GM21576 (cell line): ENCODE data around the gene NCKAP5.

ENCODE experiments used
- ATAC-seq: cut with Tn5 transposase; IDR thresholded peaks from one replicate; pipeline ENCODE4 v1.9.1; 2021; ENCODE audit warnings: mild to moderate bottlenecking, moderate library complexity; ENCODE audit not compliant: unreplicated experiment

Gene NCKAP5

DNA sequence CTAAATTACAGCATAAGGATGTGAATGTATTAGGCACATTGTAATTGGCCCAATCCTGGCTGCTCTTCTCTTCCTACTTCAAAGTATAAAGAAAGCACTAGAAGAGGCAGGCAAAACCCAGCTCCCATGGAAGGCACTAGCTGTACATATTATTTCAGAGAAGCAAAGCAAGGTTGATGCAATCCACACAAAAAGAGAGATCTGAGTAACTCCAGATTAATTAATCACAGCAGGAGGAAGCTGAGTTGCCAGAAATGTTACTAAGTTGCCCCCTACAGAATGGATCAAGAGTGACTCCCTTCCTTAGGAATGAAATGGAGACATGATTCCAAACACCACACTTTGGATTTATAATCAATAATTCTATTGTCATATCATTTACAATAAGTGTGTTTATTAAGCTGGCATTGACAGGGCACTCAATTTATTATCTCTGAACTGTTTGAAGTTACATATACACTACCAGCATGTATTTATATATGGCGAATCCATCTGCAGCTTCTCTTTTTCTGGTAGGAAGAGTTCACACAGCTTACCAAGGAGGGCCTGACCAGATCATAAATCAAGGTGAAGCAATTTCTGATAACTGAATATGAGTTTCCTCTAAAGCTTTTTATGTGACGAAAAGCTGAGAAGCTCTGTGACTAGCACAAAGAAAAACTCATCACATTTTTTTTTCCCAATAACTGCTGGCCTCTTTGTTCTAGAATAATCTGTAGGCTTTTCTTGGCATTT lies 505.2 kb downstream of the NCKAP5 start:
- ATAC-seq = no peak

DNA sequence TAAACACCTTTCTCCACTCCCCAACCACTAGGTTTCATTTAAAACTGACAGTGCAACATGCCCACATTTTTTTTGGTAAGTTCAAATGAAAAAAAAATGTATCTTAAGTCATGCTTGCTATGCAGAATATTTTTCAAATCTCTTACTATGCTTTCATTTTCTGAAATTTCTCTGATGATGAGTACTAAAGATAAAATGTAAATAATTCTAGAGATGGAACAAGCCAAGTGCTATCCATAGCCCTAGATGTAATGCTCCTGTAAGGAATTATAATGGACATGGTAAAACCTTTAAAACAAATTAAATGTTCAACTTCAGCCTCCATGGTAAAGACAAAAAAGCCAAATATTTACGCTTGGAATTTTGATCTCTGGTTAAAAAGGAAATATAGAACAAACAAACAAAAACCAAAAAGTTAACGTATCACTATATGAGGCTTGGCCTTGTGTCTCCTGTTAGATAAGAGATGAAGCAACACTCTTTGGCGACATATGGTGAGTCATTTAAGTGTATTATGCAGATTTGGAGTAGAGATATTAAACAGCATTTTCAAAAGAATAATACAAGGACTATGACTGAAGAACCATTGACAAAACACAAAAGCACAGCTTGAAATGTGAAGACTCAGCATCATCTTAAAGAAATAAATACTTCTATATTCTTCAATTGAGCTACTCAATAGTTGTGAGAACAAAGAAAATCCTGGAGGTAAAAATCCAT lies 506.2 kb downstream of the NCKAP5 start:
- no peak for ATAC-seq

DNA sequence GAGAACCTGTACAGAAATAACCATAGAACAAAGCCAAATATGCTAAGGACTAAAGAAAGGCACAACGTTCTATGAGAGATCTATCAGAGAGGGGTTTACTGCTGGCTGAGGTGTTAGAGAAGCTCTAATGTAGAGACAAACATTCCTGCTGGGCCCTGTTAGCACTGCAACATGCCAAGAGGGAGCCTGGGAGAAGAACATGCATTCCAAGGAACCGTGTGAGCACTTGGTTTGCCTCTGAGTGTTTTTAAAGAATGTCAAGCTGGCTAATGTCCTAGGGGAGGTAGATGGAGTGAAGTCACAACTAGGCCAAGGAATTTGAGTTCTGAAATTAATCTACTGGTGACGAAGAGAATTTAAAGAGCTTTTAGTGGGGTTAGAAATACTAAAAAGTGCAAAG lies 514.0 kb downstream of the NCKAP5 start:
- ATAC-seq = no peak

DNA sequence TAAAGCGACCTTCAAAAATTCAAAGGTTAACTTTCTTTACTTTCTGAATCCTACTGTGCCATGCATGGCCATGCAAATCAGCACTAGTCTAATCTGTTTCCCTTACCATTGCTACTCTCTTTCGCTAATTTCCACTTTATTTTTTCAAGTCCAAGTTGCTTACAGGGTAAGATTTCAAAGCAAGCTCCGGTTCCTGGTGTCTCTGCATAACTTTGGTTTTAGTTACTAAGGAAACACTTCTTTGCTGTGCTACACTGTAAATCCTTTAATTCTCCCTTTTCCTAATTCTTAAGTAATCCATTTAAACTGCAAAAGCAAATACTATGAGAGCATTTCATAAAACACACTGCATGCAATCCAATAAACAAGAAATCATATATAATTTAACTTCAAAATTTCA lies 514.7 kb downstream of the NCKAP5 start:
- ATAC-seq = no peak

DNA sequence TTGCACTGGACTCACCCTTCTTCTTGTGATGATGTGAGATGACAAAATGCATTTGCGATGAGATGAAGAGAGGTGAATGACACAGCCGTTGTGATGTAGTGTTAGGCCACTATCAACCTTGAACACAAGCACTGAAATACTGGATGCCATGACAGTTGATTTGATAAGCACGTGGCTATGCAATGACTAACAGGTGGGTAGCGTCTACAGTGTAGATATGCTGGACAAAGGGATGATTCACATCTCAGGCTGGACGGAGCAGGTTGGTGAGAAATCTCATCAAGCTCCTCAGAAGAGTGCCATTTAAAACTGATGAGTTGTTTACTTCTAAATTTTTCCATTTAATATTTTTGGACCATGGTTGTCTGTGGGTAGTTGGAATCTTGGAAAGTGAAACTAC lies 522.5 kb downstream of the NCKAP5 start:
- no peak for ATAC-seq

DNA sequence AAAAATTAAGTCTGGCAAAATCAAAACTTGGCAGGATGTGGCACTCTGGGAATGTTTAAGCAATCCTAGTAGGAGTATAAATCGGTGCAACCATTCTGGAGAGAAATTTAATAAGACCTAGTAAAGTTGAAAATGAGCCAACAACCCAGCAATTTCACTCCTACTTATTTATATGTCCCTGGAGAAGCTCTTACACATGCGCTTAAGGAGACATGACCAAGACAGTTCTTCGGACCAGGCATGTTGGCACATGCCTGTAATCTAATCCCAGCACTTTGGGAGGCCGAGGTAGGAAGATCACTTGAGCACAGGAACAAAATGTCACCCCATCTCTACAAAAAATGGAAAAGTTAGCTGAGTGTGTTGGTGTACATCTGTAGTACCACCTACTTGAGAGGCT lies 523.7 kb downstream of the NCKAP5 start:
- no peak for ATAC-seq

DNA sequence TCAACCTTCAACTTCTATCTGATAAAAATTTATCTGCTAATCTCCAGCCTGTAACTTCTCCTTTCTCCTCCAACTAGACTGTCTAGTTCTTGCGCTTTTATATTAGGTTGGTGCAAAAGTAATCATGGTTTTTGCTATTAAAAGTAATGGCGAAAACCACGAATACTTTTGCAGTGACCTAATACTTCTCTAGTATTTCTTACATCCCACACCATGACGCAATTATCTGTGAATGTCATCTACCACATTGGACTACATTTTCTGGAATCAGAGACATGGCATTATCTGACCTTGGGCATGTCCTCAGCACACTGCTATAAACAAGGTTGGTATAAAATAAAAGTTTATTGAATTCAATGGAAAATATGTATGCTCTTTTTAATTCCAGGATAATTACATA lies 528.1 kb downstream of the NCKAP5 start:
- ATAC-seq = no peak

DNA sequence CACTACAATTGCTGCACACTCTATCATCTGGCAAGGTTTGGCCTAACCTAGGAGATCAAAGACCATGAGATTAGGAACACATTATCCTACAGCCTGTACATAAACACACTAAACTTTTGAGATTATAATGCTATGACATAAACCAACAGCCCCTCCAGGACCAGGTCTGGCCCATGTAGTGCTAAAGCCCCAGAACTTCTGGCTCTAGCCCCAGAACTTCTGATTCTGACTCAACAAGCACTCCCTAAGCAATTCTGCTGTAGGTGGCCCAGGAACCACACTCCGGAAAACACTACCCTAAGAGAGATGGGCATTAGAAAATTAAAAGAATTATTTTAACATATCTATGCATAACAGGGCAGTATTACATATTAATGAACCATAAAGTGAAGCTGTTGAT lies 528.7 kb downstream of the NCKAP5 start:
- ATAC-seq = no peak

DNA sequence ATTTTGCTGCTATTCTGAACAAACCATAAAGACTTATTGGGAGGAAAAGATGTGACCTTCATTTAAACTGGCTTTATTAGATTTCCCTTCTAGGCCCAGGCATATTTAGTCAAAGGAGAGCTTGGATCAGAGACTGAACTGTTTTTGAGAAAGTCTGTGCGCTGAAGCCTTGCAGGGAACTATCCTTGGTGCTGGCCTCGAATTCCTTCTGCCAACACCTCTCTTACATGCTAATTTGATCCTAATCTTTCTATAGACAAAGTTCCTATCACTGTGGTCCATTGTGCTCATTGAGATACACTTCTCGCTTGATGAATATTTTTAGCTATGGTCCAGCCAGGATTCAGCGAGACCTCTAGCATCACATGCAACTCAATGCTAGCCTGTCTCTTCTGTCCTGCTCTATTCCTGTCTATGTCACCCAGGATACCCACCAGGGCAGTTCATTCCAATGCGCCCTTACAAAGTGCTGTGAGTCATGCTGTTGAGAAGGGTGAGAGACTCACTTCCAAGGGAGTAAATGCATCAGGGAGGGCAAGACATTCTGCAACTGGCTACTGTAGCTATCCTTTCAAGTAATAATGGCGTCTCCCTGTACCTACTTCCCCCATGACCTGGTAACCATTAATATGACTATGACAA lies 541.6 kb downstream of the NCKAP5 start:
- ATAC-seq = no peak

DNA sequence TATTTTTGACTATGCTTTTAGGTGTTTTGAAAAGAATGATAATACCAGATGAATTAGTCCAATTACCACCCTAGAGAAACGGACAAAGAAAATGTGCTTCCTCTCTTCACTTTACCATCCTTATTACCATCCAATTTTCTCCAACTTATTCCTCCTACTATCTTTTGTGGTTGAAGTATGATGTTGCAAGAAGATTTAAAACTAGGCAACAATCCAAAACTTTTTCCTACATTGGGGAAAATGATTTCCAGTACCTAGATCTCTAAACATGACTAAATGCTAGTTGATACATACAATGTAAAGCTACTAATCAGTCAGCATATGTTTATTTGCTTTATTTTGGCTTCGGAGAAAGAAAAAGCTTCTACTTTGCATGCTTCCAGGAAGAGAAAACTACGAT lies 543.3 kb downstream of the NCKAP5 start:
- no peak for ATAC-seq

DNA sequence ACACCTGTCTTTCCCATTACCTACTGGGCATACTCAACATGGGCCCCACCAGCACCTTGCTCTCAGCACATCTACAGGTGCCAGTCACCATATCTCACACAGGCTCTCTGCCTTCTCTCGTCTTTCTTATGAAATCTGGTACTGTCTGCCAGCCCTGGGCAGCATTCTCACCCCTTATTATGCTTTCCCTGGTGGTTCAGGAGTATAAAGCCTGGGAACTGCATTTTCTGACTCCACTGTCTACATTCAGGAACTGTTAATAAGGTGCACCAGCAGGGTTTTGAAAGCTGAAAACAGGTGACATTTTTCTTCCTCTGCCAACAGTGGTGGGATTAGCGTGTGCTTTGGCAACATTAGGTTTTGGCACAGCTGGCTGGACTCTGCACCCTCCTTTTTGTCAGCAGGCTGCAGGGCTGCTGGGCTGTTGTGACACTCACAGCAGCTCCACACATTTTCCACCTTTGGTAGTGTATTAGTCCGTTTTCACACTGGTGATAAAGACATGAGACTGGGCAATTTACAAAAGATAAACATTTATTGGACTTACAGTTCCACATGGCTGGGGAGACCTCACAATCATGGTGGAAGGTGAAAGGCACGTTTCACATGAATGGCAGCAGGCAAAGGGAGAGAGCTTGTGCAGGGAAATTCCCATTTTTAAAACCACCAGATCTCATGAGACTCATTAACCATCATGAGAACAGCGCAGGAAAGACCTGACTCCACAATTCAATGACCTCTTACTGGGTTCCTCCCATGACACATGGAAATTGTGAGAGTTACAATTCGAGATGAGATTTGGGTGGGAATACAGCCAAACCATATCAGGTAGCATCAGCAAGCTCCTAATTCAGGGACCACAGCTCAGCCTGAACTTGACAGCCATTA lies 555.2 kb downstream of the NCKAP5 start:
- no peak for ATAC-seq

DNA sequence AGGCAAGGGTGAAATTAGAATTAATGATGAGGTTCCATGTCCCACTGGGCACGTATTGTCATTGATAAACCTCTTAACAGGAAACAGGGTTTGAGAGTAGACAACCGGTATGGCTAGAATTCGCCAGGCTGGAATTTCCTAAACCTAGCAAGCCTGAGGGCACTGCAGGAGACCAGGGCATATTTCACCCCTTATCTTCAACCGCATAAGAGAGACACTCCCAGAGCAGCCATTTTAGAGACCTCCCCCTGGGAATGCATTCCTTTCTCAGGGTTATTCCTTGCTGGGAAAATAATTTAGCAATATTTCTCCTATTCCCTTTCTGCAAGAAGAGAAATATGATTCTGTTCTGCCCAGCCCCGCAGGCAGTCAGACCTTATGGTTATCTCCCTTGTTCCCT lies 563.6 kb downstream of the NCKAP5 start:
- no peak for ATAC-seq

DNA sequence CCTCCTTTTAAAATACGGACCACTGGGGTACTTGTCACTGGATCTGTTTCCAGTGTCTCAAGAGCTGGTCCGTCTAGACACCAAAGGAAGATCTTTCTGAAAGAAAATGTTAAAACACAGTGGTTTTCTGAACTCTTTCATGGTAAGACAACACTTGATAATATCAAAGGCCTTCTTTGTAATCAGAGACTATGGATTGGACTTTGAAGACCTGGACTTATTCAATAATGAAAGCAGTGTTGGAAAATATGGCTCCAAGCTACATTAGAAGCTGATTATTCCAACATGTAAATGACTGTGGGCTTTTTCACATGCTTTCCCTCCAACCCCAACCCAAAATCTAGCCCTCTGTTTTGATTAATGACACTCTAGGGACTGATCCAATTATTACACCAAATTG lies 568.8 kb downstream of the NCKAP5 start:
- ATAC-seq = no peak

DNA sequence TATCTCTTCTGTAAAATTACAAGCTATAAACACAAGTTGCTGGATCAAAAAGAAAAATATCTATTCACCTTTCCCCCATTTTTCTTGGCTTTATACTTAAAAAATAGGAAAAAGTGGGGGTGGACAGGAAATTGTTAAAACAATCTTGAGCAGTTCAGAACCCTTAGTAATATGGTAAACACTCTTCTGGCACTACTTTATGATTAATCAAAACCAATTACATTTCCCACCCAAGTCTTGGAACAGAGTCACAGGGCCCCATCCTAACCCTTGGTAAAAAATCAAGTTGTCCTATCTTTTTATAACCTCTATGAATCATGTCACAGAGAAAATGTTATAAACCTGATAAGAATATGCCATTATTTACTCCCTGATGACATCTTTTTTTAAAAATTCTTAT lies 570.0 kb downstream of the NCKAP5 start:
- ATAC-seq = no peak

DNA sequence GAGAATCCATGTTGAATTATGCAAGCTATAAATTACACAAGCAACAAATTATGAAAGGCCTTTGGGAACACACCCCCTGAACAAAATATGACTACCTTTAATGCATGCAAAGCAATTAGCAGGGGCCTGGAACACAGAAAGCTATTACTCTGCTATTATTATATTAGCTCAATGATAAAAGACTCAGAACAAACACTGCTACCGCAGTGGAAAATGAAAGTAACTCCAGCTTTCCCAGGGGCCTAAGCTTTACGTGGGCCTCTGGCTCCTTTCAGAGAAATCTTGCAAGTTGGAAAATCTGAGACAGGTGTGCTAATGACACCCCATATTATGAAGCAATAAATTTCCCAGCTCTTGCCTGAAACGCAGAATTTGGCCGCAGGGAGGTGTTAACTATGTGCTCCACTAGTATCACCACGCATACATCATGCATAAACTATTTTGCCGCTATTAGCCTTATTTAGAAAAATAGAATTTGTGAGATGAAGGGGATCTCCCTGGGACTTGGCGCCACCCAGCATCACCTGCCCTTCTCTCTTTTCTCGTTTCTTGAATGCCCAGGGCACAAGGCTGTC lies 576.7 kb downstream of the NCKAP5 start:
- ATAC-seq = no peak

DNA sequence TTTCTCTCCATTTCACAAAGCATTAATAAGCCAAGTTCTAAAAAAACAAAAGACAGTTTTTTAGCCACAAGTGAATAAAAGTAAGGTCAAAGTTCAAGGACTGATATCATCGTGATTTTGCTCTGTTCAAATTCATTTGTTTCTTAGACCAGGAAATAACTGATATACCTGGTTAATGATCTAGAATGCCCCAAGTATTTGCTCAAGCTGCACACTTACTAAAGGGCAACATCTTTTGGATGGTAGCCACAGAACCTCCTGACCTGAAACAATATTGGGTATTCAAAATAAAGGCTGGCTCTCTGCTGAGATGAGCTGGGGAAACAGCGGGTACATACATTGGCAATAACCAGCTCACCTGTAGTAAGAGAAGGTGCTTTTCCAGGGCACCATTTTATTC lies 583.5 kb downstream of the NCKAP5 start:
- no peak for ATAC-seq

DNA sequence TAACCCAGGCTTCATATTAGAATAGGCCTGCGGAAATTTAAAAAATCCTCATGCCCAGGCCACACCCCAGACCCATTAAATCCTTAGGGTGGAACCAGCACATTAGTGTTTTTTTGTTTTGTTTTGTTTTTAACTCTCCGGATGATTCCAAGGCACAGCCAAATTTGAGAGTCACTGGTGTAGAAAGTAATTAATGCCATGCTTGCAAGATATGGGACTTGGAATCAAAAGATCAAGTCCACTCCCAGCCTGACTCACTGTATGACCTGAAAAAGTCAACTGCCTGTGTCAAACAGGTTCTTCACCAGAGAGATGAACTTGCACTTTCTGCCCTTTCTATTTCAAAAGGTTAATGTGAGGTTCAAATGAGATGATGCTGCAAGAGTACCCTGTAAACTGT lies 588.0 kb downstream of the NCKAP5 start:
- no peak for ATAC-seq

DNA sequence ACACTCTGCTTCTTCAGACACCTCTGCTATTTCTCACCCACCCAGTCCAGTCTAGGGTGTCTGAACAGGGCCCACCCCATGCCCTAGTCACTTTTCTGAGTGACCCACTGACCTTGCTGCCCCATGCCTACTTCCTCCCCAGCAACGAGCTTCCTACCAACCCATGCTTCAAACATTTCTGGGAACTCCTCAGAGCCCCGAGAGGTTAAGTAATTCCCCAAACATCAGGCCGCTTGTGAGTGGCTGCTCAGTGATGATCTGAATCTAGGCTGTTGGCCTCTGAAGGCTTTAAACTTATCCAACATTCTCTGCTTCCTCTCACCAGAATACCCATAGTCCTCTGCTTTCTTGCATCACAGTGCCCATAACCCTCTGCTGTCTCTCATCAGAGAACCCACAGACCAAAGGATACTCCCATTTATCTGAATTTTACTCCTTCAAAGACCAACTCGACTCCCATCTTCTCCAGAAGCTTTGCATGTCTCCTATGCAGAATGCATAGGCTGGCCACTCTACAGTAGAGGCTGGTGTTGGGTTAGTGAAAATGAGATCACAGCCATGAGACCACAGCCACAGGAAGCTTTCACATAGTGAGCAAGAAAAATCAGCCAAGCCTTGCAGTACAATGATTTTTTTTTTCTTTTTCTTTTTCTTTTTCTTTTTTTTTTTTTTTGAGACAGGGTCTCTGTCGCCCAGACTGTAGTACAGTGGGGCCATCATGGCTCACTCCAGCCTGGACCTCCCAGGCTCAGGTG lies 588.7 kb downstream of the NCKAP5 start:
- no peak for ATAC-seq

DNA sequence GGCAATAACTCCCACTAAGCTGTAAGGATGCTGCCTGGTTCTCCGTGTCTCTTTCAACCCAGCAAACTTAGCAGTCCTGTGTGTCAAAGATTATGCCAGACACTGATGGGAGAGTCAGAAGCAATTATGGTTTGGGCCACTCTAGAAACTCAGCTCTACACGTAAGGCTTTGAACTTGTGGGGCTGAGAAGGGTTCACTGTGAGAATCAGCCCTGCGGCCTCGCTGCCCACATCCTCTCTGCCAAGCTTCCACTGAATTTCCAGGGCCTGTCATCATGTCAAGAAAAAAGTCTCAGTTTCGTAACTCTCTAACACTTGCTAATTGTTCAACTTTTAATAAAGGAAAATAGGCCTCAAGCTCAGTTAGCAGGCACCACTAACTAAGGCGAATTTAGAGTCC lies 589.4 kb downstream of the NCKAP5 start:
- ATAC-seq = no peak
